Hematopoietic multipotent progenitor cell treated with erythropoietin and hydrocortisone succinate and interleukin-3 and kit ligand, for 17 days (in vitro differentiated cells): ENCODE data around the gene GPR139.

Source experiments
- DNase-seq: peaks from one replicate; pipeline ENCODE4 v3.0.0-alpha.2; 2015; ENCODE audit warnings: low spot score

The GPR139 gene

GRCh38 chr16:20073203-20074098, at the start of gene GPR139:
Gene GPR139 (minus strand): TSS chr16:20073890. CDS start chr16:20073616, 274 bp downstream.
- no peak for DNase-seq

GRCh38 chr16:20122011-20122410, 48.3 kb upstream of the GPR139 start:
- DNase-seq, result no peak

GRCh38 chr16:20114356-20114755, 40.7 kb upstream of the GPR139 start:
- no peak for DNase-seq

- DNase-seq, result no peak
These were observed 37.5 kb upstream of the GPR139 start for GRCh38 chr16:20111143-20111542.

- no peak for DNase-seq
These were observed 33.4 kb upstream of the GPR139 start for GRCh38 chr16:20107083-20107482.

- DNase-seq, result no peak
These were observed 31.0 kb upstream of the GPR139 start for GRCh38 chr16:20104563-20105183.

- DNase-seq, result no peak
These were observed 28.8 kb upstream of the GPR139 start for GRCh38 chr16:20102521-20102920.

GRCh38 chr16:20102021-20102420, 28.3 kb upstream of the GPR139 start:
- no peak for DNase-seq

GRCh38 chr16:20099375-20099774, 25.7 kb upstream of the GPR139 start:
- DNase-seq, result no peak

GRCh38 chr16:20094157-20094556, 20.5 kb upstream of the GPR139 start:
- DNase-seq, result no peak

GRCh38 chr16:20089246-20089965, 15.7 kb upstream of the GPR139 start:
- no peak for DNase-seq

- DNase-seq, result no peak
These were observed 11.0 kb upstream of the GPR139 start for GRCh38 chr16:20084624-20085226.

GRCh38 chr16:20079106-20079505, 5.4 kb upstream of the GPR139 start:
- no peak for DNase-seq

- no peak for DNase-seq
These were observed 1.6 kb upstream of the GPR139 start for GRCh38 chr16:20075243-20075642.

GRCh38 chr16:20074099-20074991, 655 bp upstream of the GPR139 start:
- no peak for DNase-seq

- DNase-seq, result no peak
These were observed 852 bp downstream of the GPR139 start for GRCh38 chr16:20072874-20073202.

GRCh38 chr16:20072146-20072873, 1.4 kb downstream of the GPR139 start:
- DNase-seq, result no peak

GRCh38 chr16:20064931-20065330, 8.8 kb downstream of the GPR139 start:
- no peak for DNase-seq

GRCh38 chr16:20064520-20064919, 9.2 kb downstream of the GPR139 start:
- no peak for DNase-seq

- no peak for DNase-seq
These were observed 12.6 kb downstream of the GPR139 start for GRCh38 chr16:20061132-20061531.

GRCh38 chr16:20056436-20056835, 17.3 kb downstream of the GPR139 start:
- no peak for DNase-seq
